Glutamatergic neuron (in vitro differentiated cells): ENCODE results near the gene SYNDIG1. TPM values are rescaled to one million over a fixed set of nuclear protein-coding genes. Genes with fewer than 3 reads are reported as not detected.

Experiments used
- DNase-seq: peaks from one replicate; pipeline ENCODE4 v3.0.0; 2022
- H3K27ac Mint-ChIP-seq: one replicate; pipeline ENCODE4 v1.8.0; 2020; ENCODE audit warnings: mild to moderate bottlenecking, mixed read lengths, inconsistent platforms; ENCODE audit not compliant: unreplicated experiment
- H3K27me3 Mint-ChIP-seq: one replicate; pipeline ENCODE4 v1.8.0; 2020; ENCODE audit warnings: mild to moderate bottlenecking, moderate library complexity, mixed read lengths, inconsistent platforms; ENCODE audit not compliant: unreplicated experiment
- H3K36me3 Mint-ChIP-seq: one replicate; pipeline ENCODE4 v1.8.0; 2020; ENCODE audit warnings: mild to moderate bottlenecking, mixed read lengths, inconsistent platforms; ENCODE audit not compliant: unreplicated experiment
- H3K4me1 Mint-ChIP-seq: one replicate; pipeline ENCODE4 v1.8.0; 2020; ENCODE audit warnings: mild to moderate bottlenecking, low read depth, mixed read lengths, inconsistent platforms; ENCODE audit not compliant: unreplicated experiment
- H3K4me3 Mint-ChIP-seq: one replicate; pipeline ENCODE4 v1.8.0; 2020; ENCODE audit warnings: mild to moderate bottlenecking, mixed read lengths, inconsistent platforms; ENCODE audit not compliant: unreplicated experiment
- H3K9me3 Mint-ChIP-seq: one replicate; pipeline ENCODE4 v1.8.0; 2020; ENCODE audit warnings: mild to moderate bottlenecking, moderate library complexity, mixed read lengths, inconsistent platforms; ENCODE audit not compliant: unreplicated experiment
- CTCF ChIP-seq: fragments of 200-600 bp; sonication (generic); IDR thresholded peaks from one replicate; pipeline ENCODE4 v1.5.0; 2021; ENCODE audit not compliant: partially characterized antibody, unreplicated experiment
- total RNA-seq: library from RNA; stranded (reverse); fragmentation: NEBNext Ultra II Directional; extraction: Animal tissue kit (Norgen Biotek cat#: 25700); gene quantifications from one replicate; pipeline ENCODE4 v1.2.1, GENCODE V29; 2021; ENCODE audit not compliant: unreplicated experiment

The SYNDIG1 gene
- total RNA-seq, 1 donor from 2014 or later: 10.4 TPM

- Mint-ChIP-seq H3K27ac (no peak overlapping the region), H3K27me3 (peaks cover 3% of the 10 kb centered on the region), H3K9me3 (peaks cover 7% of the 10 kb centered on the region), H3K4me3 (no peak overlapping the region), H3K36me3 (peaks cover 14% of the 10 kb centered on the region), H3K4me1 (no peaks in the 10 kb centered on the region)
- TF ChIP-seq CTCF: no peak
- no peak for DNase-seq
These were observed 191.8 kb downstream of the SYNDIG1 start for GRCh38 chr20:24661255-24661654.

GRCh38 chr20:24662322-24662721 is 192.9 kb downstream of the SYNDIG1 start:
- DNase-seq: peak; percentile 35
- no peak overlapping the region for H3K4me3 Mint-ChIP-seq
- no peak for TF ChIP-seq CTCF
- H3K27me3 Mint-ChIP-seq: peaks cover 3% of the 10 kb centered on the region
- H3K36me3 Mint-ChIP-seq: peaks cover 14% of the 10 kb centered on the region
- no peaks in the 10 kb centered on the region for H3K4me1 Mint-ChIP-seq
- H3K27ac Mint-ChIP-seq: no peak overlapping the region
- peaks cover 8% of the 10 kb centered on the region for H3K9me3 Mint-ChIP-seq

- H3K4me3 Mint-ChIP-seq: no peak overlapping the region
- peaks cover 8% of the 10 kb centered on the region for H3K9me3 Mint-ChIP-seq
- peaks cover 14% of the 10 kb centered on the region for H3K36me3 Mint-ChIP-seq
- H3K27ac Mint-ChIP-seq: no peak overlapping the region
- TF ChIP-seq CTCF: no peak
- H3K27me3 Mint-ChIP-seq: peaks cover 3% of the 10 kb centered on the region
- DNase-seq: no peak
- peaks cover 3% of the 10 kb centered on the region for H3K4me1 Mint-ChIP-seq
These were observed 193.4 kb downstream of the SYNDIG1 start for GRCh38 chr20:24662752-24663365.

GRCh38 chr20:24663496-24663895 is 194.1 kb downstream of the SYNDIG1 start:
- Mint-ChIP-seq H3K27me3 (peaks cover 3% of the 10 kb centered on the region), H3K27ac (no peak overlapping the region), H3K4me1 (peaks cover 3% of the 10 kb centered on the region)

More at GRCh38 chr20:24663496-24663895, 194.1 kb downstream of the SYNDIG1 start:
- Mint-ChIP-seq H3K36me3 (peaks cover 14% of the 10 kb centered on the region), H3K9me3 (peaks cover 8% of the 10 kb centered on the region), H3K4me3 (no peak overlapping the region)
- no peak for TF ChIP-seq CTCF
- DNase-seq: no peak
